K562 (cell line): ENCODE data around the gene BROX. TPM values are rescaled to one million over a fixed set of nuclear protein-coding genes. Genes with fewer than 3 reads are reported as not detected.

ENCODE experiments used
- BRF1 ChIP-seq: IDR thresholded peaks from 3 replicates; pipeline ENCODE4 v1.6.1; 2011; ENCODE audit warnings: borderline replicate concordance, mild to moderate bottlenecking; ENCODE audit not compliant: insufficient read length; ENCODE audit errors: extremely low read depth
- CCNT2 ChIP-seq: IDR thresholded peaks from 2 replicates; pipeline ENCODE4 v1.6.1; 2011; ENCODE audit warnings: borderline replicate concordance, low read depth, mild to moderate bottlenecking, moderate library complexity, mixed read lengths, low read length; ENCODE audit not compliant: insufficient read length; ENCODE audit errors: extremely low read depth
- ETS2 ChIP-seq: IDR thresholded peaks from 2 replicates; pipeline ENCODE4 v1.6.1; 2016; ENCODE audit warnings: borderline replicate concordance, missing genetic modification characterization, mild to moderate bottlenecking, moderate library complexity, missing compliant biosample characterization; ENCODE audit not compliant: poor library complexity, severe bottlenecking
- FIP1L1 ChIP-seq: fragments of 200-400 bp; formaldehyde crosslinking; IDR thresholded peaks from 2 replicates; pipeline ENCODE4 v1.6.1; 2018; ENCODE audit warnings: mild to moderate bottlenecking, low read depth, low read length; ENCODE audit not compliant: poor library complexity, severe bottlenecking
- GTF2A2 ChIP-seq: IDR thresholded peaks from 2 replicates; pipeline ENCODE4 v1.6.1; 2016; ENCODE audit warnings: mild to moderate bottlenecking, missing genetic modification characterization, missing compliant biosample characterization
- MEF2A ChIP-seq: IDR thresholded peaks from 2 replicates; pipeline ENCODE4 v1.6.1; 2011; ENCODE audit warnings: low read depth, mild to moderate bottlenecking, low read length, moderate library complexity; ENCODE audit not compliant: control insufficient read depth
- MIER1 ChIP-seq: fragments of 450-650 bp; IDR thresholded peaks from 2 replicates; pipeline ENCODE4 v1.6.1; 2016; ENCODE audit warnings: antibody characterized with exemption, mild to moderate bottlenecking, low read depth
- POLR2B ChIP-seq: fragments of 450-650 bp; IDR thresholded peaks from 2 replicates; pipeline ENCODE4 v1.6.1; 2018; ENCODE audit warnings: low read depth; ENCODE audit not compliant: partially characterized antibody
- STAT5A ChIP-seq: IDR thresholded peaks from 2 replicates; pipeline ENCODE4 v1.6.1; 2012; ENCODE audit warnings: low read length, inconsistent platforms, borderline replicate concordance
- TAL1 ChIP-seq: fragments of 450-650 bp; IDR thresholded peaks from 2 replicates; pipeline ENCODE4 v1.6.1; 2016; ENCODE audit warnings: mild to moderate bottlenecking
- TFAP4 ChIP-seq: sonication (generic); formaldehyde crosslinking; IDR thresholded peaks from 2 replicates; pipeline ENCODE4 v1.8.0; 2022; ENCODE audit warnings: missing genetic modification reagents, mild to moderate bottlenecking, moderate library complexity, borderline replicate concordance
- ZNF175 ChIP-seq: fragments of 200-800 bp; sonication (Bioruptor generic); IDR thresholded peaks from 2 replicates; pipeline ENCODE4 v1.6.1; 2016; ENCODE audit warnings: low read depth, mild to moderate bottlenecking, missing genetic modification characterization, missing compliant biosample characterization
- ZNF79 ChIP-seq: fragments of 250-450 bp; sonication (Bioruptor Pico); IDR thresholded peaks from 2 replicates; pipeline ENCODE4 v1.4.0; 2020; ENCODE audit warnings: low read depth, mild to moderate bottlenecking, moderate library complexity
- polyA plus RNA-seq, 8 experiments: library from polyadenylated mRNA; depleted of rRNA in 4 of 8; stranded (reverse) in 5 of 8; unstranded in 3 of 8; fragments of >200 nt; fragmentation: Nextera tagmentation in 2 of 8; fragmentation: Illumina TruSeq in 1 of 8; extraction: Ambion mirVana in 2 of 8; extraction: Trizol in 1 of 8; gene quantifications; 2 replicates each; pipeline versions ENCODE4 v1.2.1 to v1.2.3, GENCODE V29; 2011 to 2014; ENCODE audit warnings: inconsistent platforms in 1 of 8, missing spikeins in 1 of 8
- total RNA-seq, 7 experiments: library from RNA; depleted of rRNA in 6 of 7; stranded (reverse); fragments of >200 nt in 6 of 7; fragmentation: Illumina TruSeq in 2 of 7; extraction: Trizol in 2 of 7; gene quantifications; 2 replicates each; pipeline versions ENCODE4 v1.2.1 to v1.2.3, GENCODE V29; 2011 to 2021; ENCODE audit warnings: low replicate concordance in 1 of 7
- TF ChIP-seq, protein P1 (sequence below), 2 experiments: fragments of 450-650 bp in 1 of 2; sonication (generic) in 1 of 2; formaldehyde crosslinking in 1 of 2; IDR thresholded peaks in 1 of 2; conservative IDR thresholded peaks in 1 of 2; 2 replicates each; pipeline versions ENCODE4 v1.6.1 to v1.8.1; 2016 to 2023; ENCODE audit warnings: mild to moderate bottlenecking in 2 of 2, moderate library complexity in 2 of 2, inconsistent platforms in 1 of 2, missing genetic modification reagents in 1 of 2
- TF ChIP-seq, protein P2 (sequence below), 2 experiments: fragments of 450-650 bp in 1 of 2; sonication (generic) in 1 of 2; formaldehyde crosslinking in 1 of 2; IDR thresholded peaks; 2 replicates each; pipeline versions ENCODE4 v1.7.1 to v1.9.0; 2016 to 2022; ENCODE audit warnings: inconsistent platforms in 1 of 2, mild to moderate bottlenecking in 1 of 2, missing genetic modification reagents in 1 of 2

BROX gene
- total and polyA plus RNA-seq, 9 of the 15 experiments (the other 6 are each of a cell fraction or from before 2014, with no cell fraction given) = 9.4 to 153 (median 45.1) TPM

- TF ChIP-seq ZNF79 = no peak
- no peak for TF ChIP-seq POLR2B
- peak; percentile 93 for TF ChIP-seq TAL1
- no peak for TF ChIP-seq GTF2A2
- TF ChIP-seq BRF1 = no peak
- no peak for TF ChIP-seq FIP1L1
- TF ChIP-seq, protein P1, sequence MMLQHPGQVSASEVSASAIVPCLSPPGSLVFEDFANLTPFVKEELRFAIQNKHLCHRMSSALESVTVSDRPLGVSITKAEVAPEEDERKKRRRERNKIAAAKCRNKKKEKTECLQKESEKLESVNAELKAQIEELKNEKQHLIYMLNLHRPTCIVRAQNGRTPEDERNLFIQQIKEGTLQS (IDR thresholded peaks at IDR 0.05) = peak; percentile 60
- TF ChIP-seq, protein P1 (CRISPR knock-in tag; conservative IDR thresholded peaks at IDR 0.05) = no peak
- TF ChIP-seq MEF2A = 0 out of 2 replicates have a peak, but pooled peaks have one; percentile 31
- TF ChIP-seq ZNF175 = no peak
- TF ChIP-seq TFAP4 (CRISPR knock-in tag) = no peak
- no peak for TF ChIP-seq MIER1
- peak; percentile 88 for TF ChIP-seq STAT5A
- TF ChIP-seq CCNT2 = peak; percentile 81
- TF ChIP-seq, protein P2, sequence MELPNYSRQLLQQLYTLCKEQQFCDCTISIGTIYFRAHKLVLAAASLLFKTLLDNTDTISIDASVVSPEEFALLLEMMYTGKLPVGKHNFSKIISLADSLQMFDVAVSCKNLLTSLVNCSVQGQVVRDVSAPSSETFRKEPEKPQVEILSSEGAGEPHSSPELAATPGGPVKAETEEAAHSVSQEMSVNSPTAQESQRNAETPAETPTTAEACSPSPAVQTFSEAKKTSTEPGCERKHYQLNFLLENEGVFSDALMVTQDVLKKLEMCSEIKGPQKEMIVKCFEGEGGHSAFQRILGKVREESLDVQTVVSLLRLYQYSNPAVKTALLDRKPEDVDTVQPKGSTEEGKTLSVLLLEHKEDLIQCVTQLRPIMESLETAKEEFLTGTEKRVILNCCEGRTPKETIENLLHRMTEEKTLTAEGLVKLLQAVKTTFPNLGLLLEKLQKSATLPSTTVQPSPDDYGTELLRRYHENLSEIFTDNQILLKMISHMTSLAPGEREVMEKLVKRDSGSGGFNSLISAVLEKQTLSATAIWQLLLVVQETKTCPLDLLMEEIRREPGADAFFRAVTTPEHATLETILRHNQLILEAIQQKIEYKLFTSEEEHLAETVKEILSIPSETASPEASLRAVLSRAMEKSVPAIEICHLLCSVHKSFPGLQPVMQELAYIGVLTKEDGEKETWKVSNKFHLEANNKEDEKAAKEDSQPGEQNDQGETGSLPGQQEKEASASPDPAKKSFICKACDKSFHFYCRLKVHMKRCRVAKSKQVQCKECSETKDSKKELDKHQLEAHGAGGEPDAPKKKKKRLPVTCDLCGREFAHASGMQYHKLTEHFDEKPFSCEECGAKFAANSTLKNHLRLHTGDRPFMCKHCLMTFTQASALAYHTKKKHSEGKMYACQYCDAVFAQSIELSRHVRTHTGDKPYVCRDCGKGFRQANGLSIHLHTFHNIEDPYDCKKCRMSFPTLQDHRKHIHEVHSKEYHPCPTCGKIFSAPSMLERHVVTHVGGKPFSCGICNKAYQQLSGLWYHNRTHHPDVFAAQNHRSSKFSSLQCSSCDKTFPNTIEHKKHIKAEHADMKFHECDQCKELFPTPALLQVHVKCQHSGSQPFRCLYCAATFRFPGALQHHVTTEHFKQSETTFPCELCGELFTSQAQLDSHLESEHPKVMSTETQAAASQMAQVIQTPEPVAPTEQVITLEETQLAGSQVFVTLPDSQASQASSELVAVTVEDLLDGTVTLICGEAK (IDR thresholded peaks at IDR 0.05) = no peak
- TF ChIP-seq, protein P2 (CRISPR knock-in tag; IDR thresholded peaks at IDR 0.05) = no peak
- TF ChIP-seq ETS2 (tag) = no peak
Measured at GRCh38 chr1:222709700-222710153, 2.6 kb upstream of the BROX start (continued).
